GM12878 (cell line): ENCODE results near the gene TTYH3. TPM values are rescaled to one million over a fixed set of nuclear protein-coding genes. Genes with fewer than 3 reads are reported as not detected.

ENCODE experiments used
- FOXK2 ChIP-seq: fragments of 450-650 bp; IDR thresholded peaks from 2 replicates; pipeline ENCODE4 v1.6.1; 2017; ENCODE audit warnings: mild to moderate bottlenecking, moderate library complexity
- KAT2A ChIP-seq: conservative IDR thresholded peaks from 2 replicates; pipeline ENCODE4 v1.6.1; 2011; ENCODE audit warnings: low read depth, low read length; ENCODE audit not compliant: control insufficient read depth
- MAX ChIP-seq: IDR thresholded peaks from 2 replicates; pipeline ENCODE4 v1.6.1; 2012; ENCODE audit warnings: low read depth, low read length, improper control_type of control experiment
- RELB ChIP-seq: fragments of 450-650 bp; IDR thresholded peaks from 2 replicates; pipeline ENCODE4 v1.6.1; 2017; ENCODE audit warnings: low read depth, mild to moderate bottlenecking, moderate library complexity
- SMARCA5 ChIP-seq: fragments of 450-650 bp; IDR thresholded peaks from 2 replicates; pipeline ENCODE4 v1.6.1; 2017; ENCODE audit warnings: mild to moderate bottlenecking
- SMC3 ChIP-seq: IDR thresholded peaks from 2 replicates; pipeline ENCODE4 v1.6.1; 2011; ENCODE audit warnings: low read length, improper control_type of control experiment, borderline replicate concordance
- STAT3 ChIP-seq: IDR thresholded peaks from 2 replicates; pipeline ENCODE4 v1.6.1; 2011; ENCODE audit warnings: low read depth, low read length, improper control_type of control experiment
- TBL1XR1 ChIP-seq: IDR thresholded peaks from 2 replicates; pipeline ENCODE4 v1.6.1; 2012; ENCODE audit warnings: low read depth, low read length, improper control_type of control experiment
- ZBED1 ChIP-seq: IDR thresholded peaks from 2 replicates; pipeline ENCODE4 v1.6.1; 2016; ENCODE audit warnings: borderline replicate concordance
- ZBTB33 ChIP-seq: fragments of 450-650 bp; IDR thresholded peaks from 2 replicates; pipeline ENCODE4 v1.6.1; 2017; ENCODE audit warnings: mild to moderate bottlenecking
- ZNF687 ChIP-seq: fragments of 450-650 bp; IDR thresholded peaks from 2 replicates; pipeline ENCODE4 v1.6.1; 2017; ENCODE audit warnings: mild to moderate bottlenecking, moderate library complexity
- polyA plus RNA-seq, 11 experiments: library from polyadenylated mRNA; depleted of rRNA in 4 of 11; unstranded in 6 of 11; stranded (reverse) in 5 of 11; fragments of >200 nt; fragmentation: Nextera tagmentation in 4 of 11; fragmentation: Illumina TruSeq in 1 of 11; extraction: Ambion mirVana in 4 of 11; extraction: Trizol in 1 of 11; gene quantifications; 1 replicate in 1 of 11; 2 replicates in 10 of 11; pipeline versions ENCODE4 v1.2.1 to v1.2.3, GENCODE V29; 2011 to 2016; ENCODE audit warnings: inconsistent platforms in 2 of 11, missing spikeins in 2 of 11, low read depth in 1 of 11
- total RNA-seq, 4 experiments: library from RNA; depleted of rRNA in 3 of 4; stranded (reverse); fragments of >200 nt in 3 of 4; fragmentation: Illumina TruSeq in 1 of 4; extraction: Trizol in 1 of 4; gene quantifications; 2 replicates each; pipeline versions ENCODE4 v1.2.1 to v1.2.3, GENCODE V29; 2013 to 2021
- TF ChIP-seq, protein P1 (sequence below): fragments of 450-650 bp; conservative IDR thresholded peaks from 2 replicates; pipeline ENCODE4 v1.6.1; 2017; ENCODE audit warnings: mild to moderate bottlenecking, moderate library complexity
- TF ChIP-seq, protein P2 (sequence below): fragments of 450-650 bp; IDR thresholded peaks from 2 replicates; pipeline ENCODE4 v1.6.1; 2018; ENCODE audit warnings: borderline replicate concordance, mild to moderate bottlenecking; ENCODE audit not compliant: partially characterized antibody
- TF ChIP-seq, protein P3 (sequence below), 3 experiments: IDR thresholded peaks in 2 of 3; conservative IDR thresholded peaks in 1 of 3; 2 replicates each; pipeline ENCODE4 v1.5.1; 2011; ENCODE audit warnings: low read depth in 3 of 3, low read length in 3 of 3, mild to moderate bottlenecking in 3 of 3, control low read depth in 2 of 3, moderate library complexity in 2 of 3, inconsistent platforms in 1 of 3, mixed read lengths in 1 of 3; ENCODE audit not compliant: control insufficient read depth in 2 of 3, insufficient read depth in 1 of 3; ENCODE audit errors: extremely low read depth in 1 of 3

TTYH3 gene
- total and polyA plus RNA-seq, 10 of the 15 experiments (the other 5 are each of a cell fraction or from before 2014, with no cell fraction given) = 0.79 to 71.4 (median 10.5) TPM

- TF ChIP-seq, protein P1, sequence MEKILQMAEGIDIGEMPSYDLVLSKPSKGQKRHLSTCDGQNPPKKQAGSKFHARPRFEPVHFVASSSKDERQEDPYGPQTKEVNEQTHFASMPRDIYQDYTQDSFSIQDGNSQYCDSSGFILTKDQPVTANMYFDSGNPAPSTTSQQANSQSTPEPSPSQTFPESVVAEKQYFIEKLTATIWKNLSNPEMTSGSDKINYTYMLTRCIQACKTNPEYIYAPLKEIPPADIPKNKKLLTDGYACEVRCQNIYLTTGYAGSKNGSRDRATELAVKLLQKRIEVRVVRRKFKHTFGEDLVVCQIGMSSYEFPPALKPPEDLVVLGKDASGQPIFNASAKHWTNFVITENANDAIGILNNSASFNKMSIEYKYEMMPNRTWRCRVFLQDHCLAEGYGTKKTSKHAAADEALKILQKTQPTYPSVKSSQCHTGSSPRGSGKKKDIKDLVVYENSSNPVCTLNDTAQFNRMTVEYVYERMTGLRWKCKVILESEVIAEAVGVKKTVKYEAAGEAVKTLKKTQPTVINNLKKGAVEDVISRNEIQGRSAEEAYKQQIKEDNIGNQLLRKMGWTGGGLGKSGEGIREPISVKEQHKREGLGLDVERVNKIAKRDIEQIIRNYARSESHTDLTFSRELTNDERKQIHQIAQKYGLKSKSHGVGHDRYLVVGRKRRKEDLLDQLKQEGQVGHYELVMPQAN = peak; percentile 62
- TF ChIP-seq ZBED1 (no peak), ZBTB33 (no peak), RELB (0 out of 2 replicates have a peak, but pooled peaks have one; percentile 27), MAX (no peak), ZNF687 (no peak), SMC3 (peak; percentile 96), TBL1XR1 (no peak), STAT3 (no peak), FOXK2 (no peak), KAT2A (no peak), SMARCA5 (peak; percentile 93)
- TF ChIP-seq, protein P2, sequence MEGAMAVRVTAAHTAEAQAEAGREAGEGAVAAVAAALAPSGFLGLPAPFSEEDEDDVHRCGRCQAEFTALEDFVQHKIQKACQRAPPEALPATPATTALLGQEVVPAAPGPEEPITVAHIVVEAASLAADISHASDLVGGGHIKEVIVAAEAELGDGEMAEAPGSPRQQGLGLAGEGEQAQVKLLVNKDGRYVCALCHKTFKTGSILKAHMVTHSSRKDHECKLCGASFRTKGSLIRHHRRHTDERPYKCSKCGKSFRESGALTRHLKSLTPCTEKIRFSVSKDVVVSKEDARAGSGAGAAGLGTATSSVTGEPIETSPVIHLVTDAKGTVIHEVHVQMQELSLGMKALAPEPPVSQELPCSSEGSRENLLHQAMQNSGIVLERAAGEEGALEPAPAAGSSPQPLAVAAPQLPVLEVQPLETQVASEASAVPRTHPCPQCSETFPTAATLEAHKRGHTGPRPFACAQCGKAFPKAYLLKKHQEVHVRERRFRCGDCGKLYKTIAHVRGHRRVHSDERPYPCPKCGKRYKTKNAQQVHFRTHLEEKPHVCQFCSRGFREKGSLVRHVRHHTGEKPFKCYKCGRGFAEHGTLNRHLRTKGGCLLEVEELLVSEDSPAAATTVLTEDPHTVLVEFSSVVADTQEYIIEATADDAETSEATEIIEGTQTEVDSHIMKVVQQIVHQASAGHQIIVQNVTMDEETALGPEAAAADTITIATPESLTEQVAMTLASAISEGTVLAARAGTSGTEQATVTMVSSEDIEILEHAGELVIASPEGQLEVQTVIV = no peak
- TF ChIP-seq, protein P3, sequence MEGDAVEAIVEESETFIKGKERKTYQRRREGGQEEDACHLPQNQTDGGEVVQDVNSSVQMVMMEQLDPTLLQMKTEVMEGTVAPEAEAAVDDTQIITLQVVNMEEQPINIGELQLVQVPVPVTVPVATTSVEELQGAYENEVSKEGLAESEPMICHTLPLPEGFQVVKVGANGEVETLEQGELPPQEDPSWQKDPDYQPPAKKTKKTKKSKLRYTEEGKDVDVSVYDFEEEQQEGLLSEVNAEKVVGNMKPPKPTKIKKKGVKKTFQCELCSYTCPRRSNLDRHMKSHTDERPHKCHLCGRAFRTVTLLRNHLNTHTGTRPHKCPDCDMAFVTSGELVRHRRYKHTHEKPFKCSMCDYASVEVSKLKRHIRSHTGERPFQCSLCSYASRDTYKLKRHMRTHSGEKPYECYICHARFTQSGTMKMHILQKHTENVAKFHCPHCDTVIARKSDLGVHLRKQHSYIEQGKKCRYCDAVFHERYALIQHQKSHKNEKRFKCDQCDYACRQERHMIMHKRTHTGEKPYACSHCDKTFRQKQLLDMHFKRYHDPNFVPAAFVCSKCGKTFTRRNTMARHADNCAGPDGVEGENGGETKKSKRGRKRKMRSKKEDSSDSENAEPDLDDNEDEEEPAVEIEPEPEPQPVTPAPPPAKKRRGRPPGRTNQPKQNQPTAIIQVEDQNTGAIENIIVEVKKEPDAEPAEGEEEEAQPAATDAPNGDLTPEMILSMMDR (IDR thresholded peaks at IDR 0.05 in 2 of 3, conservative IDR thresholded peaks at IDR 0.05 in 1 of 3; ENCODE audit: control insufficient read depth in 2 of 3, extremely low read depth in 1 of 3, insufficient read depth in 1 of 3, low read depth in 3 of 3, low read length in 3 of 3) = peak; percentile 88 to 97 (median 94)
Measured at GRCh38 chr7:2670720-2671391, 39.1 kb downstream of the TTYH3 start (continued).
